Spleen (tissue), 11 donors: ENCODE measurements around the gene CCDC170. TPM values are rescaled to one million over a fixed set of nuclear protein-coding genes. Genes with fewer than 3 reads are reported as not detected.
A peak's percentile ranks its signal among the peaks of the same experiment; 100 is the strongest.

Experiments
- DNase-seq: peaks from one replicate; pipeline ENCODE4 v3.0.0-alpha.2; 2020
- H3K27ac ChIP-seq, 8 donors: fragments of 200-600 bp; sonication (generic) in 7 of 8; 1 replicate in 4 of 8; 2 replicates in 4 of 8; pipeline versions ENCODE4 v1.5.0 to v1.8.0; 2016 to 2021; ENCODE audit warnings: inconsistent platforms in 4 of 8, mild to moderate bottlenecking in 4 of 8, moderate library complexity in 1 of 8
- H3K27me3 ChIP-seq, 7 donors: fragments of 200-600 bp; sonication (generic) in 6 of 7; replicated peaks in 1 of 7; 1 replicate in 4 of 7; 2 replicates in 3 of 7; pipeline versions ENCODE4 v1.5.0 to v1.8.0; 2016 to 2021; ENCODE audit warnings: inconsistent platforms in 3 of 7, mild to moderate bottlenecking in 1 of 7
- H3K36me3 ChIP-seq, 6 donors: fragments of 200-600 bp; sonication (generic) in 5 of 6; 1 replicate in 4 of 6; 2 replicates in 2 of 6; pipeline versions ENCODE4 v1.5.0 to v1.8.0; 2016 to 2021; ENCODE audit warnings: inconsistent platforms in 2 of 6
- H3K4me1 ChIP-seq, 6 donors: fragments of 200-600 bp; sonication (generic) in 5 of 6; 1 replicate in 3 of 6; 2 replicates in 3 of 6; pipeline versions ENCODE4 v1.5.0 to v1.8.0; 2016 to 2021; ENCODE audit warnings: inconsistent platforms in 3 of 6
- H3K4me3 ChIP-seq, 8 donors: fragments of 200-600 bp; sonication (generic) in 7 of 8; 1 replicate in 4 of 8; 2 replicates in 4 of 8; pipeline versions ENCODE4 v1.5.0 to v1.8.0; 2016 to 2021; ENCODE audit warnings: inconsistent platforms in 4 of 8, mild to moderate bottlenecking in 4 of 8, moderate library complexity in 2 of 8
- H3K9me3 ChIP-seq, 8 donors: fragments of 200-600 bp; sonication (generic) in 7 of 8; 1 replicate in 4 of 8; 2 replicates in 4 of 8; pipeline versions ENCODE4 v1.5.0 to v1.8.0; 2016 to 2021; ENCODE audit warnings: inconsistent platforms in 4 of 8
- POLR2A ChIP-seq, 3 donors: fragments of 450-650 bp; IDR thresholded peaks; one replicate each; pipeline ENCODE4 v1.5.1; 2017; ENCODE audit warnings: antibody characterized with exemption in 3 of 3, mild to moderate bottlenecking in 1 of 3
- POLR2AphosphoS5 ChIP-seq, 3 donors: sonication (generic); formaldehyde crosslinking; IDR thresholded peaks; one replicate each; pipeline ENCODE4 v1.5.1; 2017; ENCODE audit warnings: antibody characterized with exemption in 3 of 3
- WGBS, 5 donors: extraction: QIAGEN DNeasy Blood & Tissue Kit in 3 of 5; methylation state at CpG; one replicate each; pipeline versions ENCODE4 v1.1.5 to v1.1.7; 2013 to 2018; 5-methylcytosine and 5-hydroxymethylcytosine counted together
- intact Hi-C: fragments of 100-400 bp; cut with DNase I; formaldehyde crosslinking; loops from one replicate; pipeline ENCODE4 v1.15.0; 2023; ENCODE audit warnings: low total_unique reads
- polyA plus RNA-seq, 3 donors: library from polyadenylated mRNA; stranded (reverse); fragments of 200-250 nt; gene quantifications; one replicate each; pipeline ENCODE4 v1.2.1, GENCODE V29; 2013
- total RNA-seq, 7 donors: library from RNA; depleted of rRNA in 3 of 7; stranded (reverse); fragments of >200 nt in 3 of 7; fragmentation: NEBNext Ultra II Directional in 4 of 7; extraction: Animal tissue kit (Norgen Biotek cat#: 25700) in 4 of 7; gene quantifications; one replicate each; pipeline versions ENCODE4 v1.1.0 to v1.2.1, GENCODE V29; 2016 to 2021
- TF ChIP-seq, protein P1 (sequence below), 11 experiments: fragments of 200-600 bp in 7 of 11; fragments of 450-650 bp in 4 of 11; sonication (generic) in 4 of 11; IDR thresholded peaks in 8 of 11; conservative IDR thresholded peaks in 3 of 11; 1 replicate in 7 of 11; 2 replicates in 4 of 11; pipeline versions ENCODE4 v1.4.0 to v1.8.0; 2016 to 2021; ENCODE audit warnings: antibody characterized with exemption in 11 of 11, inconsistent platforms in 4 of 11, mild to moderate bottlenecking in 1 of 11
- donor health status: healthy with polysubstance abuse.
- donor health status: DM: no; HTN: no; CAD: no; lungs with moderate emphysema.
- donor health status: DM: no; HTN: no; CAD: no.
- donor health status: Bipolar disorder and iron deficiency.
- donor health status: healthy.
- donor health status: DM: no; HTN: no; CAD: no.
- donor health status: DM: yes; HTN: yes; CAD: no.

CCDC170 gene
- total and polyA plus RNA-seq, 10 donors, result 0.49 to 4.3 (median 2.2) TPM

DNA sequence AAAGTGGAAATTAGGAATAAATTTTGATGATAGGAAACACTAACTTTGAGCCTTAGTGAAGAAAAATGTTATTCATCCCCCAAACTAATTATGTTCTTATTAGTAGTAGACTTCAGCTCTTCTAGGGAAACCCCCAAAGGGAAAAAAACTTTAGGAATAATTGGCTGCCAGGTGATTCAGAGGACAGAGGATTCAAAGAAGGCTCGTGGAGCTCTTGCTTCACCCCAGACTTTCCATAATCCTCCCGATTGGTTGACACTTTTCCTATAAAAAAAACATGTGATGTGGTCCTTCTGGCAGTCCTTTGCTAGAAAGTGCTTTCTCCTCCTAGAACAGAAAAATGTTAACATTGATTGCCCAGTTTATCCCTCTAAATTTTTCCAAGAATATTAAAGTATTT is 5.6 kb upstream of the CCDC170 start:
- Histone ChIP-seq H3K4me1 (peaks cover 0 to 13% (median 2%) of the 10 kb centered on the region in 6 donors), H3K27me3 (peaks cover 0 to 20% (median 0%) of the 10 kb centered on the region in 7 donors), H3K27ac (no peak overlapping the region), H3K9me3 (no peaks in the 10 kb centered on the region), H3K36me3 (no peaks in the 10 kb centered on the region), H3K4me3 (no peak overlapping the region)
- TF ChIP-seq, protein P1, sequence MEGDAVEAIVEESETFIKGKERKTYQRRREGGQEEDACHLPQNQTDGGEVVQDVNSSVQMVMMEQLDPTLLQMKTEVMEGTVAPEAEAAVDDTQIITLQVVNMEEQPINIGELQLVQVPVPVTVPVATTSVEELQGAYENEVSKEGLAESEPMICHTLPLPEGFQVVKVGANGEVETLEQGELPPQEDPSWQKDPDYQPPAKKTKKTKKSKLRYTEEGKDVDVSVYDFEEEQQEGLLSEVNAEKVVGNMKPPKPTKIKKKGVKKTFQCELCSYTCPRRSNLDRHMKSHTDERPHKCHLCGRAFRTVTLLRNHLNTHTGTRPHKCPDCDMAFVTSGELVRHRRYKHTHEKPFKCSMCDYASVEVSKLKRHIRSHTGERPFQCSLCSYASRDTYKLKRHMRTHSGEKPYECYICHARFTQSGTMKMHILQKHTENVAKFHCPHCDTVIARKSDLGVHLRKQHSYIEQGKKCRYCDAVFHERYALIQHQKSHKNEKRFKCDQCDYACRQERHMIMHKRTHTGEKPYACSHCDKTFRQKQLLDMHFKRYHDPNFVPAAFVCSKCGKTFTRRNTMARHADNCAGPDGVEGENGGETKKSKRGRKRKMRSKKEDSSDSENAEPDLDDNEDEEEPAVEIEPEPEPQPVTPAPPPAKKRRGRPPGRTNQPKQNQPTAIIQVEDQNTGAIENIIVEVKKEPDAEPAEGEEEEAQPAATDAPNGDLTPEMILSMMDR (IDR thresholded peaks at IDR 0.05 in 8 of 11, conservative IDR thresholded peaks at IDR 0.05 in 3 of 11), result no peak
- no peak for TF ChIP-seq POLR2A (IDR thresholded peaks at IDR 0.05)
- no peak for DNase-seq
- 63 to 81% (median 70%) methylated on average over 2 of the region's 2 CpGs for WGBS, 5 donors
- intact Hi-C loops, result no loop called here

DNA sequence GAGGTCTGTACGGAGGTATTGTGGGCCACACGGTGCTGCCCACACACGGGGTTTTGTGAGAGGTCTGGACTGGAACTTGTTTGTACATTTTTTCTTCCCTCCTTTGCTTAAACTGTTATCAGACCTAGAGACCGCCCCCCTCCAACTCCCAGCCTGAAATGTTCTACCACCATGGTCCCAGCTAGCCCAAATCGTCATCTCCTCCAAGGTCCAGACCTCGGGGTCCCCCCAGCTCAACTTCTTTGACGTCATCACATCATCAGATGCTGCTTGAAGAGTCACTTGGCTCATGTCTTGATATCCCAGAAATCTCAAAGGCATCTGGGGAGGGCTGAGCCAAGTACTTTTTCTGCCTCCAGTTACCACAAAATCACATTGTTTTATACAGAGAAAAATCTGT is 2.8 kb upstream of the CCDC170 start:
- H3K27me3 ChIP-seq, result peaks cover 0 to 47% (median 10%) of the 10 kb centered on the region in 7 donors
- intact Hi-C loops, result no loop called here
- 79 to 89% (median 80%) methylated on average over 7 of the region's 7 CpGs for WGBS, 5 donors
- DNase-seq, result no peak
- H3K4me1 ChIP-seq, result peaks cover 0 to 29% (median 19%) of the 10 kb centered on the region in 6 donors
- no peaks in the 10 kb centered on the region for H3K36me3 ChIP-seq
- no peak overlapping the region for H3K27ac ChIP-seq
- H3K9me3 ChIP-seq, result no peaks in the 10 kb centered on the region
- no peak overlapping the region for H3K4me3 ChIP-seq
- TF ChIP-seq, protein P1 (IDR thresholded peaks at IDR 0.05 in 8 of 11, conservative IDR thresholded peaks at IDR 0.05 in 3 of 11), result no peak
- TF ChIP-seq POLR2AphosphoS5 (IDR thresholded peaks at IDR 0.05) (no peak), POLR2A (IDR thresholded peaks at IDR 0.05) (no peak)

DNA sequence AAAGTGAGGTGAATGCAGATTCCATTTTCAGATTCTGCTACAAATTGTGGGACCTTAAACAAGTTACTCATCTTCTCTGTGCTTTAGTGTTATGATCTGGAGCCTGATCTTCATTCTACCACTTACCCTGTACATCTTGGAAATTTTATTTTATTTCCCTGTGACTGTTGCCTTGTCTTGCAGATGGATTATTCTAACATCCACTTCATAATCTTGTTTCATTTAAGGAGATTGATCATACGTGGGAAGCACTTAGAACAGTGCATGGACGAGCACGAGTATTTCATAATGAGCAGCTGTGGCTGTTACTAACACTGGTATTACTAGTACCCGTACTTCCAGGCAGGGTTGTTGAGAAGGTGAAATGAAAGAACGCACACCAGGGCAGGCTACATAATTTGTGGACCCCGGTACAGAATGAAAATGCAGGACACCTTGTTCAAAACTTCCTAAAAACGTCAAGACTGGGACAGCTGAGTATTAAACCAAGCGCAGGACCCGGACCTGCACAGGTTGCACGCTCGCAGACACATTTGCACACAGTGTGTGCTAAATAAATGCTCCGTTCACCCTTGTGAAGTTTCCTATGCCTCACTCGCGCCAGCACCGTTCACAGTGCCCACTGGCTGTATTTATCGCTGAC is 535 bp upstream of the CCDC170 start:
- H3K27ac ChIP-seq, result peak overlapping the region; percentile 57 to 87 (median 84)

More for the DNA sequence above, 535 bp upstream of the CCDC170 start:
- H3K36me3 ChIP-seq, result no peaks in the 10 kb centered on the region
- TF ChIP-seq POLR2A (IDR thresholded peaks at IDR 0.05) (no peak), POLR2AphosphoS5 (IDR thresholded peaks at IDR 0.05) (no peak)
- TF ChIP-seq, protein P1 (IDR thresholded peaks at IDR 0.05 in 8 of 11, conservative IDR thresholded peaks at IDR 0.05 in 3 of 11), result no peak
- H3K4me3 ChIP-seq, result peak overlapping the region; percentile 31 to 79 (median 59)
- H3K4me1 ChIP-seq, result peaks cover 0 to 40% (median 20%) of the 10 kb centered on the region in 6 donors
- no peaks in the 10 kb centered on the region for H3K9me3 ChIP-seq
- 43 to 58% (median 47%) methylated on average over 16 of the region's 16 CpGs for WGBS, 5 donors
- no peak for DNase-seq
- intact Hi-C loops, result no loop called here
- H3K27me3 ChIP-seq, result peaks cover 0 to 49% (median 10%) of the 10 kb centered on the region in 7 donors
